IPS-20b (cell line): ENCODE results near the gene ITGB2.

Experiments
- H3K27ac ChIP-seq: one replicate; pipeline ENCODE4 v1.5.1; 2013; ENCODE audit warnings: low read length
- H3K27me3 ChIP-seq: 2 replicates; pipeline ENCODE4 v1.6.1; 2013; ENCODE audit warnings: mild to moderate bottlenecking, low read length, inconsistent platforms; ENCODE audit not compliant: insufficient read depth
- H3K36me3 ChIP-seq: 2 replicates; pipeline ENCODE4 v1.6.1; 2013; ENCODE audit warnings: low read depth, mild to moderate bottlenecking, inconsistent platforms, low read length, moderate library complexity; ENCODE audit not compliant: insufficient read depth
- H3K4me1 ChIP-seq: 2 replicates; pipeline ENCODE4 v1.6.1; 2013; ENCODE audit warnings: mild to moderate bottlenecking, control low read depth, inconsistent platforms, low read length, moderate library complexity; ENCODE audit not compliant: insufficient read depth
- H3K4me3 ChIP-seq: 2 replicates; pipeline ENCODE4 v1.5.1; 2013; ENCODE audit warnings: mild to moderate bottlenecking, low read length, inconsistent platforms
- H3K9ac ChIP-seq: 2 replicates; pipeline ENCODE4 v1.6.1; 2013; ENCODE audit warnings: low read depth, mild to moderate bottlenecking, inconsistent platforms, low read length, moderate library complexity
- H3K9me3 ChIP-seq: 2 replicates; pipeline ENCODE4 v1.6.1; 2013; ENCODE audit warnings: mild to moderate bottlenecking, low read depth, low read length, inconsistent platforms; ENCODE audit not compliant: insufficient read depth

ITGB2 gene

DNA sequence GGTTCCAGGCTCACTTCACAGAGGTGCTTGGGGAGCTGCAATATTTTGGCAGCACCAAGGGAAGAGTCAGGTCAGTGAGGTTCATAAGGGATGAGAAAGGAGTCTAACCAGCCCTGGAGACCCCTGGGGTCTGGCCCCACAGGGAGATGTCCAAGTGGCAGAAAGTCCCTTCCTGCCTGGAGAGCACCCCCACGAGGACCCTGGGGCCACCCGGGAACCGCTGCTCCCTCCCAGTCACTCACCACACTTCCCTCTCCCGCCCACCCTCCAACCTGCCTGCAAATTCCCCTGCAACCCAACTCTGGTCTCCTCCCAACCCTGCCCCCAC, 6.5 kb upstream of the ITGB2 start:
- Histone ChIP-seq H3K27me3 (peaks cover 60% of the 10 kb centered on the region), H3K27ac (no peak overlapping the region), H3K9ac (no peak overlapping the region)

DNA sequence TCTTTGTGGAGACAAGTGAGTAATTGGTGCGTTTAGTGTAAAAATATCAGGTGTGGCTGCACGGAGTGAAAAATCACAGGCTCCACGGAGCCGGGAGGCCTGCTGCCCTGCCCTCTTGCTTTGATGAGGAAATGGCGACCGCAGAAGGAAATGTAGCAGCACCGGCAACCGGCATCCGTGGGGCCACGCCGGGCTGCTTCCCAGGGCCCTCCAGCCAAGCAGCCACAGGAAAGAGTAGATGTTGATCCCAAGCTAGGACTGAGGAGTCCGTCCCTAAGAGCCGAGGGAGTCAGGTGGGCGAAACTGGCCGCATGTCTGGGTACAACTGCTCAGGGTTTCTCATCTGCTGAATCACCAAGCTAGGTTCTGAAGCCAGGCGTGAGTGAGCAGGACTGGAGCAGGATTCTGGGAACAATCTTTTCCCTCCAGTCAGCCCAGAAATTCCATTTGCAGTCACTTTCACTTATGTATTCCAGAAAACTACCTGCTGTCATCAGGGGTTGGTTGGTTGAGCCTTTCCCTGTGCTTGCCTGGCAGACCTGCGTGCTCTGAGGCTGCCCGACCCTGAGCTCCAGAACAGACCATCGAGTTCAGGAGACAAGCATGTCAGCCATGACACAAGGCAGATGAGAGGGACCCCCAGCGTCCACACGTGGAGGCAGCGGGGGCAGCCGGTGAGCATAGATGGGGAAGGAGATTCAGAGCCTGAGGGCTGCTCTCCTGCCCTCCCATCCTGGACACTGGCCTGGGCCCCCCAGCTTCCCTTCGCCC, 5.8 kb upstream of the ITGB2 start:
- Histone ChIP-seq H3K4me3 (no peak overlapping the region), H3K9me3 (no peaks in the 10 kb centered on the region), H3K9ac (no peak overlapping the region), H3K27ac (no peak overlapping the region), H3K27me3 (peaks cover 53% of the 10 kb centered on the region), H3K4me1 (peaks cover 12% of the 10 kb centered on the region), H3K36me3 (no peaks in the 10 kb centered on the region)

More for the DNA sequence above, 6.5 kb upstream of the ITGB2 start:
- Histone ChIP-seq H3K36me3 (no peaks in the 10 kb centered on the region), H3K4me3 (peak overlapping the region; percentile 29; the same call in 1 of the 2 replicates), H3K9me3 (no peaks in the 10 kb centered on the region), H3K4me1 (peaks cover 12% of the 10 kb centered on the region)

DNA sequence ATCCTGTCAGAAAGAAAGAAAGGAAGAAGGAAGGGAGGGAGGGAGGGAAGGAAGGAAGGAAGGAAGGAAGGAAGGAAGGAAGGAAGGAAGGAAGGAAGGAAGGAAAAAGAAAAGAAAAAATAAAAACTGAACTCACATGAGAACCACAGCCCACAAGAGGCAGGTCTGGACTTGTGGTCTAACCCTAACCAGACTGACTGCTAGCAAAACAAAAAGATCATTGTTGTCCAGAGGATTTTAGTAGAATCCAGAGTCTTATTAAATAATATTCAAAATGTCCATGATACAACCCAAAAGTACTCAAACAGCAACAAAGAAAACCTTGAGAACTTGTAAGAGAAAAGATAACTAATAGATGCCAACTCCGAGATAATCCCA, 4.7 kb upstream of the ITGB2 start:
- Histone ChIP-seq H3K9me3 (no peaks in the 10 kb centered on the region), H3K4me3 (no peak overlapping the region), H3K36me3 (no peaks in the 10 kb centered on the region), H3K27me3 (peaks cover 41% of the 10 kb centered on the region), H3K9ac (no peak overlapping the region), H3K4me1 (peaks cover 8% of the 10 kb centered on the region), H3K27ac (no peak overlapping the region)

DNA sequence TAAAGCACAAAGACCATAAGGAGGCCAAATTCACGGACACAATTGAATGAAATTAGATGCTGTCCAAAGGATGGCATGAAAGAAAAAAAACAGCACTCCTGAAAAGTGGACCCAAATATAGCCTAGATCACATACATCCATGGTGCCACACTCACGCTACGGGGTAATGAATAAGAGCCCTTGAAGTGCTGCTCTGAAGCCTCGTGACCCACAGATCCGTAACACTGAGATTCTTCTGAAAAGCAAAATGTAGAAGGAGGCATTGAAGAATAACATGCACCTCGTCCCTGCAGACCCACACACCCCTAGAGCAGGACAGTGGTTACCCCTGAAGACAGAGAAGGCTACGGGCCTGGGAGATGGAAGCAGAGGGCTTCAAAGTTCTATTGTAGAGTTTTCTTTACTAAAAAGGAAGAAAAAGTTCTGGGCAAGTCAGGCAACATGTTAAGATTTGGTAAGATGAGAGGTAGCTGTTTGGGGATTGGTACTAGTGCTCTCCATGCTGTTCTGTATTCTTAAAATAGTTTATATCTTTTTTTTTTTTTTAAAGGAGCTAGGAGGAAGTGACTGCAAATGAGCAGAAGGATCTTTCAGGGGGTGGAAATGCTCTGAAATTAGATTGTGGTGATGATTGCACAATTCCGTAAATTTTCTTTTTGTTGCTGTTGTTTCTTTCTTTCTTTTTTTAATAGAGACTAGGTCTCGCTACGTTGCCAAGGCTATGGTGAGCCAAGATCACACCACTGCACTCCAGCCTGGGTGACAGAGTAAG, 4.1 kb upstream of the ITGB2 start:
- no peak overlapping the region for H3K9ac ChIP-seq
- H3K27me3 ChIP-seq: peaks cover 36% of the 10 kb centered on the region

DNA sequence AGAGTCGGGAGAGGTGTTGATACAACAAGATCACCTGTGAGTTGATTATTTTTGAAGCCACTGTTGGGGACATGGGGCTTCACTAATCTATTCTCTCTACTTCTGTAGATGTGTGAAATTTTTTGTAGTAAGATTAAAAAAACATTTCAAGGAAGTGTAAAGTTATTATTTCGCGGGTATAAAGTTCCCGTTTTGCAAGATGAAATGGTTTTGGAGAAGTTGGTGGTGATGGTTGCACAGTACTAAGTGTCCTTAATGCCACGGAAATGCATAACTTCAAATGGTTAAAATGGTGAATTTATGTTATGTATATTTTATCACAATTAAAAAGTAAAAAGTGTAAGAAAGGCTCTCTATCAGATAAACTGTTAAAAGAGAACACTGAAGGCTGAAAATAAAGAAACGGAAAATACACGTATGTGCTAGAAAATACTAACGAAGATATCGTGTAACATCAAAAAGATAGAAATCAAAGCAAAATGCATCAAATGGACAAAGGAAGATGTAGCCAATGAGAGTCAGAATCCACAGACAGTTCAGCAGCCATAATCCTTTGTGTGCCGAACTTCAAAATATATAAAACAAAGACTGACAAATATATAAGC, 2.9 kb upstream of the ITGB2 start:
- Histone ChIP-seq H3K27ac (no peak overlapping the region), H3K4me1 (peaks cover 8% of the 10 kb centered on the region), H3K9ac (no peak overlapping the region), H3K4me3 (no peak overlapping the region), H3K36me3 (no peaks in the 10 kb centered on the region), H3K27me3 (peaks cover 23% of the 10 kb centered on the region), H3K9me3 (no peaks in the 10 kb centered on the region)

More for the DNA sequence above, 4.1 kb upstream of the ITGB2 start:
- Histone ChIP-seq H3K9me3 (no peaks in the 10 kb centered on the region), H3K36me3 (no peaks in the 10 kb centered on the region), H3K4me3 (no peak overlapping the region), H3K27ac (no peak overlapping the region), H3K4me1 (peaks cover 8% of the 10 kb centered on the region)

DNA sequence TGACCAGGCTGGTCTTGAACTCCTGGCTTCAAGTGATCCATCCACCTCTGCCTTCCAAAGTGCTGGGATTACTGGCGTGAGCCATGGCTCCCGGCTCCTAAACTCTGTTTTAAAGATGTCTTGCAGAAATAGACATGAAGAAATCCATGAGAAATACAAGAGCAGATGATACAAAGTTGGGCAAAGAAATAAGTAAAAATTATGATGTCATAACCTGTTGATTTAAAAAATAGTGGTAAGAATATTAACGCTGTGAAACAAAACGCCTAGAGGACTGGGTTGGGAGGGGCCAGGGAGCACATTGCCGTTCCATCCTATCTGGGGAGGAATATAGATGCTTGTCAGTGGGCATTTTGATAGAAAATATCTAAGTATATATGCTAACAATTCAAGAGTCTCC, 1.2 kb upstream of the ITGB2 start:
- H3K36me3 ChIP-seq: no peaks in the 10 kb centered on the region
- no peak overlapping the region for H3K9ac ChIP-seq
- peaks cover 9% of the 10 kb centered on the region for H3K27me3 ChIP-seq
- H3K4me3 ChIP-seq: no peak overlapping the region
- H3K27ac ChIP-seq: no peak overlapping the region
- H3K9me3 ChIP-seq: no peaks in the 10 kb centered on the region
- no peaks in the 10 kb centered on the region; the same call in 1 of the 2 replicates for H3K4me1 ChIP-seq

DNA sequence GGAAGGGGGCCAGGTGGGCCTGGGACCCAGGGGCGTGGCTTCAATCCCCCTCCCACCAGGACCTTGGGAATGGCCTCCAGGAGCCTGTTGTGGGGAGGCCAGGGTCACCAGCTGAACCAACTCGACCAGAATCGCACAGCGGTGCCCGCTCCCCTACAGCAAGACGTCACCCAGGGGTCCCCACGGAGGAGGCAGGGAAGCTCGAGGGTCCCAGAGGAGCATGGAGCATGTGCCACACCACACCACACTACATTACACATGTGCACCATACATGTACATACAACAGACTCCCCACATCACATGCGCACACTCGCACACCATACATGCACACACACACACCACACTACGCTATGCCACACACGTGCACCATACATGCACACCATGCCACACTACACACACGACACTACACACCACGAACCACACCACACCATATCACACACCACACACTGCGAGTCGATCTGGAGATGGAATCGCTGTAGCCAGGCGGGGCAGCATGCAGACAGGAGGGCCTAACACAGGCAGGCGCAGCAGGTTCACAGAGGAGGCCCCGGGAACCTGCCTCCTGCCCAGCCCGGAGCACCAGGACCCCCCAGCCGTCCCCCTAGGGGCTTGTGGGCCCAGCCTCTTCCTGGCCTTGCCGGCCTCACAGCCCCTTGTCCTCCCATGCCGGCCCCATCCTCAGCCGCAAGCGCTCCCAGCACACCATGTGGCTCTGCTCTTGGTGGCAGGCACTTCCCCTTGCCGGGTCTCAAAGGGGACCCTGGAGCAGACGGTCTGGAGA, 596 bp downstream of the ITGB2 start:
- H3K9ac ChIP-seq: no peak overlapping the region
- H3K9me3 ChIP-seq: no peaks in the 10 kb centered on the region
- H3K4me3 ChIP-seq: no peak overlapping the region
- H3K4me1 ChIP-seq: no peaks in the 10 kb centered on the region
- no peaks in the 10 kb centered on the region for H3K27me3 ChIP-seq
- H3K27ac ChIP-seq: no peak overlapping the region
- no peaks in the 10 kb centered on the region for H3K36me3 ChIP-seq

DNA sequence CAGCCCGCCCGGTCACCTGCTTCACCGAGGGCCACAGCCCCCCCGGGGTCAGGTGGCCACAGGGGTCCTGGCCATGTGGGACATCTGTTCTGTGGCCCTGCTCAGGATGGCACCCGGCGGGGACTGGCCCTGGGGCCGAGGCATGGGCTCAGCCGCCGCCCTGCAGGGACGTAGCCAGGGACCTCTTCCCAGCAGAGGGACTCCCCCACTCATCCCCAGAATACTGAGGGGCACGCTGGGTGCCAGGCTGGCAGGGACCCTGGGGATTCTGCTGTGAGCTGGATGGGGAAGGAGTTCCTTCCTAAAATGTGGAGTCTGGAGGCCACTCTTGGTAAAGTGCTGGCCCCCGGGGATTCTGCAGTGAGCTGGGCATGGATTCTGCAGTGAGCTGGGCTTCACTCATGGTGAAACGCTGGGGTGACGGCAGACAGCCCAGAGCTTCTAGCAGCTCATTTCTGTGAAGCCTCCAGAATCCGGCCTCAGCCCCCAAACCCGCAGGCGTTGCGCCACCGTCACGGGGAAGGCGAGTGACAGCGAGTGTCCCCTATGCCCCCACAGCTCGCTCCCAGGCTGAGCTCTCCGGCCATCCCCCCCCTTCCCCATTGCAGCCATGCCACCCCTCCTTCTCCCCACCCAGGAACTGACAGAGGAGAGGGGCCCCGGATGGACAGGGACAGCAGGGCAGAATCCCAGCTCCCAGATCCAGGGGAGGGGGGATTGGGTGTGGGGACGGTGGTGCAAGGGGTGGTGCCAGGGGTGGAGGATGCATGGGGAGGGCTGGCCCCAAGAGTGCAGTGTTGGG, 1.4 kb downstream of the ITGB2 start:
- H3K9ac ChIP-seq: no peak overlapping the region
- no peaks in the 10 kb centered on the region for H3K9me3 ChIP-seq
- H3K36me3 ChIP-seq: no peaks in the 10 kb centered on the region
- H3K4me1 ChIP-seq: no peaks in the 10 kb centered on the region
- no peak overlapping the region for H3K27ac ChIP-seq
- H3K4me3 ChIP-seq: no peak overlapping the region
- H3K27me3 ChIP-seq: no peaks in the 10 kb centered on the region

DNA sequence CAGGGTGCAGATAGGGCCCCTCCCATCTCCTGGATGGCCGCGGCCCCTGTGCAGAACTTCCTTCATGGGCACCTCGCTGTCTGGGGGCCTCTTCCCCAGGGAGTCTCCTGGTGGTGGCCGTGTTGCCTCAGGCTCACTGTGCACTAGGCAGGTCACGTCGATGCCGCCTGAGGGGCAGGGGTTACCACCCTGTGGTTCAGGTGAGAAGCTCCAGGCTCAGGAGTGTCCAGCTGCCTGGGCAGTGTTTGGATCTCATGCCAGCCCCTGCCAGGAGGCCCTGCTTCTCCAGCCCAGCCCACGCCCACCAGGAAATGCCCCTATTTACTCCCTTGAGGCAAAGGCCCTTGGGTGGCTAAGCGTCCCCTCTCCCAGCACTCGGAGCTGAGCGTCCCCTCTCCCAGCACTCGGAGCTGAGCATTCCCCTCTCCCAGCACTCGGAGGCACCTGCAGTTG, 2.1 kb downstream of the ITGB2 start:
- no peak overlapping the region for H3K9ac ChIP-seq
- H3K36me3 ChIP-seq: no peaks in the 10 kb centered on the region
- H3K27ac ChIP-seq: no peak overlapping the region
- no peaks in the 10 kb centered on the region for H3K27me3 ChIP-seq
- H3K9me3 ChIP-seq: no peaks in the 10 kb centered on the region
- H3K4me1 ChIP-seq: no peaks in the 10 kb centered on the region
- H3K4me3 ChIP-seq: no peak overlapping the region

DNA sequence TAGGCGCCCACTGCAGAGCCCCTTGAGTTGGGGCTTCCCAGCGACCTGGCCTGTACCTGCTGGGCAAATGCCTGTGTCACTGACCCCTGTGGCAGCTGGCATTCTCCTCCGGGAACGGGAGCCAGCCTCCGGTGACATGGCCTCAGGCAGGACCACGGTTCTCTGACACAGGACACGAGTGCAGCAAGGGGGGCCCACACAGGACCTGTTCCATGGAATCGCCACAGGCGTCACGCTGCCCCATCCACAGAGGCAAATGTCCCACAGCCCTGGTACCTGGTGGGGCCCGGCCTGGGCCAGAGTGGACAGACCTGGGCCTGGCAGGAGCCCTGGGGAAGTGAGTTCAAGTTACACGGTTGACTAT, 2.6 kb downstream of the ITGB2 start:
- Histone ChIP-seq H3K4me3 (no peak overlapping the region), H3K27ac (no peak overlapping the region), H3K36me3 (no peaks in the 10 kb centered on the region), H3K9me3 (no peaks in the 10 kb centered on the region), H3K9ac (no peak overlapping the region), H3K4me1 (no peaks in the 10 kb centered on the region), H3K27me3 (no peaks in the 10 kb centered on the region)
